ENCODE measurements around the gene RNF220.

Gene RNF220

GRCh38 chr1:44476891-44477290, 71.8 kb downstream of the RNF220 start:
- no peak for TF ChIP-seq CTCF (conservative IDR thresholded peaks at IDR 0.05; ENCODE audit: low read depth, low read length)
- no peak overlapping the region for H3K4me3 ChIP-seq (ENCODE audit: low read depth, low read length)
- no peak for DNase-seq (ENCODE audit: low read depth)

- no peak overlapping the region for H3K4me3 ChIP-seq (ENCODE audit: low read depth, low read length)
- TF ChIP-seq CTCF (conservative IDR thresholded peaks at IDR 0.05; ENCODE audit: low read depth, low read length), result no peak
- DNase-seq (ENCODE audit: low read depth), result no peak
Measured at GRCh38 chr1:44481701-44482100, 76.6 kb downstream of the RNF220 start.

- DNase-seq (ENCODE audit: low read depth), result no peak
- H3K4me3 ChIP-seq (ENCODE audit: low read depth, low read length), result no peak overlapping the region
- no peak for TF ChIP-seq CTCF (conservative IDR thresholded peaks at IDR 0.05; ENCODE audit: low read depth, low read length)
Measured at GRCh38 chr1:44483089-44483874, 78.2 kb downstream of the RNF220 start.

DNA sequence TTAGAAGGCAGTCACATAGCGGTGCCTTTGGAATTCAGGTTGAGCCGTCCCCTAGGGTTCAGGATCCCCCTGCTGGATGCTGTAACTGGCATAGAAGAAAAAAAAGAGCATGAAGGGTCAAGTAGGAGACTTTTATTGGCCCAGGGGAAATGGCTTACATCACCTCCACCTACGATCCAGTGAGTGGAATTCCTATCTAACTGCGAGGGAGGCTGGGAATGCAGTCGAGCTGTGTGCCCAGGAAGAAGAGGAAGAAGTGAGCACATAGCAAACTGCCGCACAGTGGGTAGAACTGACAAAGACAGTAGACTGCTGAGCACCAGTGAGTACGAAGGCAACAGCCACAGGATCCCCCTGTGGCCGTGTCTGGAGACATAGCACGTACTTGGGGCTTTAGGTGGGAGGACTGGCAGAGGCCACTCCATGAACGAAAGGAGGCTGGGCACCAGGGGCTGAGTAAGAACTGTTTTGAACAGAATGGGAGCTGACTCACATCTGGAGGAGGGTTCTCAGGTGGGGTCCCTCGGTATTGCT, 79.2 kb downstream of the RNF220 start:
- H3K4me3 ChIP-seq (ENCODE audit: low read depth, low read length), result no peak overlapping the region
- peak; percentile 49 for DNase-seq (ENCODE audit: low read depth)
- TF ChIP-seq CTCF (conservative IDR thresholded peaks at IDR 0.05; ENCODE audit: low read depth, low read length), result peak; percentile 11

DNA sequence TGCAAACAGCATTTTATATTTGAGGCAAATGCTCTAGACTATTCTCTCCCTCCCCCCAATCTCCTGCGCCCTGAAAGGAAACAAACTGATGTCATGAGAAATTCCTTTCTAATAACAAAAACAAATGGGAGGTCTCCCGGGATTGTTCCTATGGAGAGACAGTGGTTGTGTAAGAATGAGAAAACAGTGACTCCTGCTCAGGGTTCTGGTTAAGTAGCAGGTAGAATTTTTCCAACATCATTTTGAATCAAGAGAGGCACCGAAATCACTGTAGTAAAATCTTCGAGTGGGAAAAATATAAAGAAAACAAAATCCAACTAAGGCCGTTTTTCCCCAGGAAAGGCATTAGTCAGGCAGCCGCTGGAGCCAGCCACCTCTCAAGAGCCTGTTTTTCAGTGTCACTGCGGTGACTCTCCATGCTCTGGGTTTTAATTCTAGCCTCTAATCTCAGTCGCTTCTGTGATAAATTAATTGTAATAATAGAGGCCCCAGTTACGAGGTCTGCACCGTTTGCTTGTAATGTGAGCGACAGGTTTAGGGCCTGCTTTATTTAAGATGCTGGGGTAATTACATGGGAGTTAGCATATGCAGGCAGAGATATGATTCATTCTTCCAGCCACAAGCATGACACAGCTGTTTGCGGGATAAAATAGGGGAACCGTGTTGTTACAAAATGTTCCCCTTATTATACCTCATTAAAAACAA, 80.3 kb downstream of the RNF220 start:
- no peak overlapping the region for H3K4me3 ChIP-seq (ENCODE audit: low read depth, low read length)
- no peak for TF ChIP-seq CTCF (conservative IDR thresholded peaks at IDR 0.05; ENCODE audit: low read depth, low read length)
- DNase-seq (ENCODE audit: low read depth), result peak; percentile 87

- no peak for TF ChIP-seq CTCF (conservative IDR thresholded peaks at IDR 0.05; ENCODE audit: low read depth, low read length)
- no peak overlapping the region for H3K4me3 ChIP-seq (ENCODE audit: low read depth, low read length)
- no peak for DNase-seq (ENCODE audit: low read depth)
Measured at GRCh38 chr1:44485934-44486460, 80.9 kb downstream of the RNF220 start.

Measured in choroid plexus epithelial cell (primary cell).